ENCODE data around the gene PRPF38B. TPM values are rescaled to one million over a fixed set of nuclear protein-coding genes. Genes with fewer than 3 reads are reported as not detected.

Gene PRPF38B
- total and polyA plus RNA-seq, 4 donors = 9.5 to 20.9 (median 14.3) TPM

- TF ChIP-seq NR2F2 (IDR thresholded peaks at IDR 0.05) = no peak
- no peak for TF ChIP-seq JUND (IDR thresholded peaks at IDR 0.05)
- TF ChIP-seq MAX (IDR thresholded peaks at IDR 0.05) = no peak
- no peak for TF ChIP-seq RXRA (IDR thresholded peaks at IDR 0.05)
- no peak for TF ChIP-seq ATF3 (IDR thresholded peaks at IDR 0.05)
- no peak for TF ChIP-seq FOXA1 (IDR thresholded peaks at IDR 0.05)
- no peak for TF ChIP-seq REST (IDR thresholded peaks at IDR 0.05)
- no peak for TF ChIP-seq GABPA (IDR thresholded peaks at IDR 0.05 in 1 of 2, conservative IDR thresholded peaks at IDR 0.05 in 1 of 2)
- no peak for TF ChIP-seq HNF4A (conservative IDR thresholded peaks at IDR 0.05)
- TF ChIP-seq CTCF (IDR thresholded peaks at IDR 0.05; ENCODE audit: low read depth, low read length, missing input control) = no peak
- TF ChIP-seq SP1 (IDR thresholded peaks at IDR 0.05) = no peak
- Histone ChIP-seq H3K27ac (ENCODE audit: low read depth in 1 of 2, low read length in 2 of 2) (no peak overlapping the region), H3K9ac (ENCODE audit: low read depth in 1 of 2, low read length in 2 of 2) (no peak overlapping the region), H3K4me1 (ENCODE audit: control insufficient read depth in 4 of 4, insufficient read depth in 4 of 4, low read length in 3 of 4) (no peaks in the 10 kb centered on the region), H3K9me3 (ENCODE audit: control insufficient read depth in 4 of 4, low read length in 3 of 4) (no peaks in the 10 kb centered on the region), H3K27me3 (ENCODE audit: control insufficient read depth in 4 of 4, insufficient read depth in 4 of 4, low read length in 3 of 4) (no peaks in the 10 kb centered on the region), H3K36me3 (ENCODE audit: control insufficient read depth in 4 of 4, insufficient read depth in 3 of 4, low read depth in 1 of 4, low read length in 3 of 4) (no peaks in the 10 kb centered on the region), H3K4me3 (ENCODE audit: low read depth in 1 of 3, low read length in 3 of 3) (no peak overlapping the region)
- no peak for DNase-seq (ENCODE audit: low spot score)
- WGBS = 90% methylated on average over 2 of the region's 2 CpGs
Measured at GRCh38 chr1:108671143-108671542, 21.0 kb upstream of the PRPF38B start.

- DNase-seq (ENCODE audit: low spot score) = no peak
- Histone ChIP-seq H3K9me3 (ENCODE audit: control insufficient read depth in 4 of 4, low read length in 3 of 4) (no peaks in the 10 kb centered on the region), H3K4me3 (ENCODE audit: low read depth in 1 of 3, low read length in 3 of 3) (no peak overlapping the region), H3K4me1 (ENCODE audit: control insufficient read depth in 4 of 4, insufficient read depth in 4 of 4, low read length in 3 of 4) (no peaks in the 10 kb centered on the region), H3K27ac (ENCODE audit: low read depth in 1 of 2, low read length in 2 of 2) (no peak overlapping the region), H3K27me3 (ENCODE audit: control insufficient read depth in 4 of 4, insufficient read depth in 4 of 4, low read length in 3 of 4) (peaks cover 0 to 3% (median 0%) of the 10 kb centered on the region in 4 donors), H3K9ac (ENCODE audit: low read depth in 1 of 2, low read length in 2 of 2) (no peak overlapping the region), H3K36me3 (ENCODE audit: control insufficient read depth in 4 of 4, insufficient read depth in 3 of 4, low read depth in 1 of 4, low read length in 3 of 4) (no peaks in the 10 kb centered on the region)
- 92% methylated on average over 4 of the region's 4 CpGs for WGBS
- no peak for TF ChIP-seq FOXA2 (IDR thresholded peaks at IDR 0.05)
- TF ChIP-seq RAD21 (IDR thresholded peaks at IDR 0.05) = no peak
- TF ChIP-seq CTCF (IDR thresholded peaks at IDR 0.05; ENCODE audit: low read depth, low read length, missing input control) = no peak
- no peak for TF ChIP-seq JUND (IDR thresholded peaks at IDR 0.05)
Measured at GRCh38 chr1:108678706-108679105, 13.4 kb upstream of the PRPF38B start.

Measured in liver (tissue), 9 donors.